Stimulated activated naive CD8-positive, alpha-beta T cell treated with anti-CD3 and anti-CD28 coated beads, Interleukin-15, Interleukin-2, amounts not matched to agents 100 ng/mL and 50 ng/mL, for 24 hours (primary cell): ENCODE results near the gene IL17RB.

ENCODE experiments used
- H3K27ac Mint-ChIP-seq: one replicate; pipeline ENCODE4 v1.8.0; 2021; ENCODE audit warnings: mild to moderate bottlenecking, mixed read lengths
- H3K27me3 Mint-ChIP-seq: one replicate; pipeline ENCODE4 v1.8.0; 2021; ENCODE audit warnings: mixed read lengths
- H3K36me3 Mint-ChIP-seq: one replicate; pipeline ENCODE4 v1.8.0; 2021; ENCODE audit warnings: low read depth, mixed read lengths
- H3K4me1 Mint-ChIP-seq: one replicate; pipeline ENCODE4 v1.8.0; 2021; ENCODE audit warnings: low read depth, mixed read lengths
- H3K4me3 Mint-ChIP-seq: one replicate; pipeline ENCODE4 v1.8.0; 2021; ENCODE audit warnings: mild to moderate bottlenecking, mixed read lengths
- H3K9me3 Mint-ChIP-seq: one replicate; pipeline ENCODE4 v1.8.0; 2021; ENCODE audit warnings: mixed read lengths

The IL17RB gene

DNA sequence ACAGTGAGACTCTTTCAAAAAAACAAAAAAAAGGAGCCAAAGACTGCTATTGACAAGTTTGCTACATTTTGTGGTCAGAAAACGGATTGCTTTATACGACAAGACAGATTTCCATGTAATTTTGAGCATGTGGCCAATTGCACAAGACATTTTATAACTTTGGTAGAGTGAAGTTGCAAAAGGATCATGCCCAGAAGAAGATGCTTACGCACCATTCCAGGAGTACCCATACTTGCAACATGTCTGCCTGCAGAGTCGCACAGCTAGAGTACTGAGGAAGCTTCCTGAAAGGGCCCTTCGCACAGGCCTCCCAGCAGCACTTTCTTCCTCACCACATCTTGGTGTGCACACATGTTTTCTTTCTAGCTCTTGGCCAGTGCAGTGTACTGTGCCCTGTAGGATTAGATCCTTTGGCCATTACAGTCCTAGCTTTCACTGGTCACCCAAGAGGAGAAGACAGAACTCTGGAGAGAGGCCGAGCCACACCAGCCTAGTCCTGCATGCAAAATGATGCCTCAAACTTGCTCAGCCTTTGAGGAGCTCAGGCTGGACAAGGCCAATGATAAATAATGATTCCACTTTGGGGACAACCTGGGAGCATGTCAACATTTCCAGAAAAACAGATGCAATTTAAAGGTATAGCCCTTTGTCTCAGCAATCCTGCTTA lies 11.8 kb upstream of the IL17RB start:
- Mint-ChIP-seq H3K27me3 (peaks cover 5% of the 10 kb centered on the region), H3K9me3 (no peaks in the 10 kb centered on the region), H3K4me3 (no peak overlapping the region), H3K4me1 (no peaks in the 10 kb centered on the region), H3K27ac (no peak overlapping the region), H3K36me3 (no peaks in the 10 kb centered on the region)

GRCh38 chr3:53835257-53835656 lies 11.1 kb upstream of the IL17RB start:
- H3K27me3 Mint-ChIP-seq, result peaks cover 5% of the 10 kb centered on the region
- no peaks in the 10 kb centered on the region for H3K9me3 Mint-ChIP-seq
- no peaks in the 10 kb centered on the region for H3K4me1 Mint-ChIP-seq
- no peak overlapping the region for H3K27ac Mint-ChIP-seq
- H3K36me3 Mint-ChIP-seq, result no peaks in the 10 kb centered on the region
- H3K4me3 Mint-ChIP-seq, result no peak overlapping the region

GRCh38 chr3:53836084-53836872 lies 10.1 kb upstream of the IL17RB start:
- H3K4me1 Mint-ChIP-seq, result no peaks in the 10 kb centered on the region
- no peaks in the 10 kb centered on the region for H3K9me3 Mint-ChIP-seq
- no peak overlapping the region for H3K27ac Mint-ChIP-seq
- H3K36me3 Mint-ChIP-seq, result no peaks in the 10 kb centered on the region
- peaks cover 5% of the 10 kb centered on the region for H3K27me3 Mint-ChIP-seq
- no peak overlapping the region for H3K4me3 Mint-ChIP-seq

- Mint-ChIP-seq H3K36me3 (no peaks in the 10 kb centered on the region), H3K27me3 (peaks cover 5% of the 10 kb centered on the region), H3K9me3 (no peaks in the 10 kb centered on the region), H3K4me3 (no peak overlapping the region), H3K27ac (no peak overlapping the region), H3K4me1 (no peaks in the 10 kb centered on the region)
Measured at GRCh38 chr3:53837331-53837730, 9.0 kb upstream of the IL17RB start.

DNA sequence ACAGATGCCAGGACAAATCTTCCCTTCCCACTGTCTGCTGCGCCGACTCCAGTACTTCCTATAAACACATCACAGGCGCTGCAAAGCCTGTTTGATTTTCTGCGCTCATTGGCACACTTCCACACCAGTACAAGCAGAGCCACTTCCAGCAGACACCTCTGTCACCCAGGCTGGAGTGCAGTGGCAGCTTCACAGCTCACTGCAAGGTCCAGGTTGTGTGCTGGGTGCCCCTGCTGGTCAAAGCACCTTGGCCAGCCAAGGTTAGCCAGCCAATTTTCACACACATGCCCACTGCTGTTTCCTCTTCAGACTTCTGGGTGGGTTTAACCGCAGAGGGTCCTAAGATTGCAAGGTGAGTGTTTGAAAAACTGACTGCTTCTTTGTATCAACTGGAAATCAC lies 5.1 kb upstream of the IL17RB start:
- Mint-ChIP-seq H3K27ac (no peak overlapping the region), H3K9me3 (no peaks in the 10 kb centered on the region), H3K4me3 (no peak overlapping the region), H3K27me3 (peaks cover 34% of the 10 kb centered on the region), H3K4me1 (peaks cover 4% of the 10 kb centered on the region), H3K36me3 (no peaks in the 10 kb centered on the region)

- Mint-ChIP-seq H3K36me3 (no peaks in the 10 kb centered on the region), H3K27ac (no peak overlapping the region), H3K27me3 (peaks cover 43% of the 10 kb centered on the region), H3K9me3 (no peaks in the 10 kb centered on the region), H3K4me3 (no peak overlapping the region), H3K4me1 (peaks cover 4% of the 10 kb centered on the region)
Measured at GRCh38 chr3:53842436-53843194, 3.8 kb upstream of the IL17RB start.

DNA sequence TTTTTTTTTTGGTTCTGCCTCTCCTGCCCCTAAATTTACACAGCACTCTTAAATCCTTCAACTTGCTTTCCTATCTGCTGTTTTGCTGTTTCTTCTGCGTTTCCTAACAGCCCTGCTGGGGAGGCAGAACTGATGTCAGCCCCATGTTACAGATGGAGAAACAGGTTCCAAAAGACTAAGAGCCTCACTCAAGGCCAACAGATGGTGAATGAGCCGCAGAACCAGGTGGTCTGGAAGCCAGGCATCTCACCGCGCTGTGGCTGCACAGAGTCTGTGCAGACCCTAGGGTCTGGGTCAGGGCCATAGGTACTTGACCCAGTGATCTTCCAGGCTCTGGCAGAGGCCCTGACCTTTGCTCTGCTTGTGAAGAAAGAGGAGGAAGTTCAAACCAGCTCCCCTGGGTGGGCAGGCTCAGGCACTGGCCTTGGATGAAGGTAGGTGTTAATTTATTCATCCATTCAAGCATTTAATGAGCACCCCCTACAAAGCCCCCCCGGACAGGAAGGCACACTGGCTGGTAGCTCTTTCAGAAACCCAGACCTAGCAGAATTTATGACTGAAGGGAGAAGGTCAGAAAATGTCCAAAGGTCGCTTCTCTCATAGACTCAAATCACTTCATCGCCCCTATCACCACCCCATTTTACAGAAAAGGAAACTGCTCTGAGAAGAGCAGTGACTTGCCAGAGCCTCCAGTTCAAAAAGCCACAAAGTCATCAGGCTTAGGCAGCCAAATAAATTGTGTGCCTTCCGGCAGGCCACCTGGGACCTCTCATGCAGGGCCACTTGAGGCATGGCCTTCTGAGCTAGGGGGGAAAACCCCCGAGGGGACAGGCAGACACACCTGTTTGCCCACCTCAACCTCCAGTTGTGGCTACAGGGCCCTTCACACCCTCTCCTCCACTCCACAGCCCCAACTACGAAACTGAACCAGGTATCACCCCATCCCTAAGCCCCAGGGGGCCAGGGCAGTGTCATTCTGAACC lies 2.9 kb upstream of the IL17RB start:
- Mint-ChIP-seq H3K9me3 (no peaks in the 10 kb centered on the region), H3K27me3 (peaks cover 52% of the 10 kb centered on the region), H3K36me3 (no peaks in the 10 kb centered on the region), H3K27ac (no peak overlapping the region), H3K4me1 (peaks cover 4% of the 10 kb centered on the region), H3K4me3 (no peak overlapping the region)

DNA sequence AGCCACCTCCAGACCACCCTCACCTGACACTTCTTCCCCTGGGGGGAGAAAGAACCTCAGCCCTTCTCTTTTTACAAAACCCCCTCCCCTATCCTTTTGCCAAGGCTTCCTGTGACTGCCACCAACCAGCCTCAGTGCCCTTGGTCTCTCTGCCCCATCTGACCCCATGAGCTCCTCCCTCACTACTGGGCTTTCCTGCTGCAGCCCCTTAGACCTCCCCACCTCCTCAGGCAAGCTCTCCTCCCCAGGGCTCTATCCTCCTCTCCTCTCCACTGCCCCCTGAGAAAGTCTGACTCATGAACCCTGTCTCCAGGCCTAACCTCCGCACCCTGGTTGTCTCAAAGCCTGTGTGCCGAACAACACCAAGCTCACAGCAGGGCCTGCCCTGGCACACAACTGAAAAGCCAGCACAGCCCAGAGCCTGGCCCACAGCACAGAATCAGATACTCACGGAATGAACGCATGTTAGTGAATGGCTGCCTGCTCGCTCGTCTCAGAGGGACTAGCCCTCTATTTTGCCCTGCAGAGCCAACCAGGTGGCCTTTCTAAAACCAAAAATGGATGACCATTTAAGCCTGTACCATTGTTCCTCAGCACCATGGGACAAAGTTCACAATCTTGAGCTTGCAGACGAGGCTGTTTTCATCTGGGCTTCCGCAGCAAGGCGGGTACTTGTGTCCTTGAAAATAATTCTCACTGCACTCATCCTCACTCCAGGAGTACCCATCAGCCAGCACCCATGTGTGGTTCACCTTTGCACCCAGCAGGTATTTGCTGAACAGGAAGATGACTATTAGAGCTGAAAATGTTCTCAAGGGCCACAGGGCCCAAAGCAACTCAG lies 1.9 kb upstream of the IL17RB start:
- no peak overlapping the region for H3K27ac Mint-ChIP-seq
- peaks cover 4% of the 10 kb centered on the region for H3K4me1 Mint-ChIP-seq
- peaks cover 53% of the 10 kb centered on the region for H3K27me3 Mint-ChIP-seq

GRCh38 chr3:53845103-53845880 lies 1.1 kb upstream of the IL17RB start:
- peaks cover 4% of the 10 kb centered on the region for H3K4me1 Mint-ChIP-seq
- H3K36me3 Mint-ChIP-seq, result no peaks in the 10 kb centered on the region
- no peaks in the 10 kb centered on the region for H3K9me3 Mint-ChIP-seq
- no peak overlapping the region for H3K27ac Mint-ChIP-seq
- peaks cover 58% of the 10 kb centered on the region for H3K27me3 Mint-ChIP-seq
- H3K4me3 Mint-ChIP-seq, result peak overlapping the region; percentile 60

More for the DNA sequence above, 1.9 kb upstream of the IL17RB start:
- no peaks in the 10 kb centered on the region for H3K9me3 Mint-ChIP-seq
- H3K36me3 Mint-ChIP-seq, result no peaks in the 10 kb centered on the region
- H3K4me3 Mint-ChIP-seq, result peak overlapping the region; percentile 60

GRCh38 chr3:53845881-53846133 lies 561 bp upstream of the IL17RB start:
- H3K27ac Mint-ChIP-seq, result no peak overlapping the region
- H3K27me3 Mint-ChIP-seq, result peaks cover 58% of the 10 kb centered on the region
- H3K36me3 Mint-ChIP-seq, result no peaks in the 10 kb centered on the region
- peaks cover 4% of the 10 kb centered on the region for H3K4me1 Mint-ChIP-seq
- no peaks in the 10 kb centered on the region for H3K9me3 Mint-ChIP-seq
- peak overlapping the region; percentile 60 for H3K4me3 Mint-ChIP-seq

- Mint-ChIP-seq H3K4me3 (peak overlapping the region; percentile 56), H3K4me1 (peaks cover 4% of the 10 kb centered on the region), H3K36me3 (no peaks in the 10 kb centered on the region), H3K27ac (no peak overlapping the region), H3K9me3 (no peaks in the 10 kb centered on the region), H3K27me3 (peaks cover 58% of the 10 kb centered on the region)
Measured at GRCh38 chr3:53846851-53847155, 435 bp downstream of the IL17RB start.

- H3K9me3 Mint-ChIP-seq, result no peaks in the 10 kb centered on the region
- peaks cover 36% of the 10 kb centered on the region for H3K27me3 Mint-ChIP-seq
- no peak overlapping the region for H3K27ac Mint-ChIP-seq
- H3K36me3 Mint-ChIP-seq, result no peaks in the 10 kb centered on the region
- peaks cover 4% of the 10 kb centered on the region for H3K4me1 Mint-ChIP-seq
- no peak overlapping the region for H3K4me3 Mint-ChIP-seq
Measured at GRCh38 chr3:53849916-53850315, 3.5 kb downstream of the IL17RB start.

DNA sequence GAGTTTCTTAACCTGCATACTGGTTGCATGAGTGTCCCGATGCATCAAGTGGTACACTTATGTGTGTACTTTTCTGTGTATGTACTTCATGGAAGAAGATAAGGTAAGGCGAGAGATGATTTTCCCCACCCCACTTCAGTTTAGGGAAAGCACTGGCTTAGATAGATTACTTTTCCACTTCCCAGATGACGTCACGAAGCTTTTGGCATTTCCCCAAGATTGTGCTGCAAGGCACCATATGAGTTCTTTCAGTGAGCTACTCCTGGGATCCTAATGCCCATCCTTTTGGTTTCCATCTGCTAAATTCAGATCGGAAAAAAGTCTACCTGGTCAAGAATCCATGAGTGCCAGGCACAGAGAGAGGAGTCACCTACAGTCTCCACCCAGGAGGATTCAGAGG lies 4.5 kb downstream of the IL17RB start:
- no peaks in the 10 kb centered on the region for H3K4me1 Mint-ChIP-seq
- H3K9me3 Mint-ChIP-seq, result no peaks in the 10 kb centered on the region
- H3K4me3 Mint-ChIP-seq, result no peak overlapping the region
- H3K27me3 Mint-ChIP-seq, result peaks cover 29% of the 10 kb centered on the region
- H3K36me3 Mint-ChIP-seq, result no peaks in the 10 kb centered on the region
- no peak overlapping the region for H3K27ac Mint-ChIP-seq
